Suprapubic skin (tissue), 4 donors: ENCODE measurements around the gene MYL12A.

Source experiments
- CTCF ChIP-seq, 2 donors: fragments of 200-600 bp in 1 of 2; fragments of 450-650 bp in 1 of 2; sonication (generic) in 1 of 2; IDR thresholded peaks; one replicate each; pipeline ENCODE4 v1.5.1; 2016 to 2019; ENCODE audit warnings: antibody characterized with exemption in 2 of 2, mild to moderate bottlenecking in 1 of 2, moderate library complexity in 1 of 2
- EP300 ChIP-seq: sonication (generic); formaldehyde crosslinking; IDR thresholded peaks from one replicate; pipeline ENCODE4 v1.6.1; 2017; ENCODE audit warnings: antibody characterized with exemption
- POLR2A ChIP-seq, 2 donors: fragments of 450-650 bp; IDR thresholded peaks; one replicate each; pipeline ENCODE4 v1.6.1; 2017; ENCODE audit warnings: antibody characterized with exemption in 2 of 2, mild to moderate bottlenecking in 2 of 2, moderate library complexity in 2 of 2
- POLR2AphosphoS5 ChIP-seq, 3 donors: sonication (generic); formaldehyde crosslinking; IDR thresholded peaks; one replicate each; pipeline ENCODE4 v1.6.1; 2017; ENCODE audit warnings: antibody characterized with exemption in 3 of 3

GRCh38 chr18:3256693-3257626, 9.4 kb downstream of the MYL12A start:
- TF ChIP-seq EP300 (no peak), CTCF (IDR thresholded peaks at IDR 0.05) (no peak), POLR2AphosphoS5 (IDR thresholded peaks at IDR 0.05) (no peak), POLR2A (IDR thresholded peaks at IDR 0.05) (no peak)
